Measurements from ENCODE around the gene QDPR.
"Not testable (repeated sequence)": the region's sequence is repeated elsewhere in the genome, so short reads cannot be mapped to it uniquely, and the experiment has no call there.

Gene QDPR

GRCh38 chr4:17447675-17448298 lies 64.1 kb downstream of the QDPR start:
- H3K9me3 ChIP-seq (ENCODE audit: control insufficient read depth, low read depth, low read length), result no peaks in the 10 kb centered on the region
- H3K27ac ChIP-seq (ENCODE audit: low read length), result no peak overlapping the region
- H3K4me1 ChIP-seq (ENCODE audit: control insufficient read depth, low read depth, low read length), result no peaks in the 10 kb centered on the region
- H3K36me3 ChIP-seq (ENCODE audit: control insufficient read depth, low read depth, low read length), result no peaks in the 10 kb centered on the region
- no peak overlapping the region for H3K9ac ChIP-seq (ENCODE audit: low read length)
- no peak overlapping the region for H3K4me3 ChIP-seq (ENCODE audit: low read length)
- H3K27me3 ChIP-seq (ENCODE audit: control insufficient read depth, insufficient read depth, low read length), result no peaks in the 10 kb centered on the region

- H3K27me3 ChIP-seq (ENCODE audit: control insufficient read depth, insufficient read depth, low read length), result no peaks in the 10 kb centered on the region
- H3K4me1 ChIP-seq (ENCODE audit: control insufficient read depth, low read depth, low read length), result no peaks in the 10 kb centered on the region
- H3K36me3 ChIP-seq (ENCODE audit: control insufficient read depth, low read depth, low read length), result no peaks in the 10 kb centered on the region
- no peaks in the 10 kb centered on the region for H3K9me3 ChIP-seq (ENCODE audit: control insufficient read depth, low read depth, low read length)
- H3K27ac ChIP-seq (ENCODE audit: low read length), result no peak overlapping the region
- no peak overlapping the region for H3K9ac ChIP-seq (ENCODE audit: low read length)
- H3K4me3 ChIP-seq (ENCODE audit: low read length), result no peak overlapping the region
Observed at GRCh38 chr4:17447056-17447455, 64.8 kb downstream of the QDPR start.

- H3K4me1 ChIP-seq (ENCODE audit: control insufficient read depth, low read depth, low read length); H3K27me3 ChIP-seq (ENCODE audit: control insufficient read depth, insufficient read depth, low read length); H3K27ac ChIP-seq (ENCODE audit: low read length); H3K4me3 ChIP-seq (ENCODE audit: low read length); H3K9ac ChIP-seq (ENCODE audit: low read length); H3K36me3 ChIP-seq (ENCODE audit: control insufficient read depth, low read depth, low read length); H3K9me3 ChIP-seq (ENCODE audit: control insufficient read depth, low read depth, low read length): not testable (repeated sequence)
Observed at GRCh38 chr4:17442477-17442876, 69.4 kb downstream of the QDPR start.

- Histone ChIP-seq H3K4me3 (ENCODE audit: low read length) (no peak overlapping the region), H3K27ac (ENCODE audit: low read length) (no peak overlapping the region), H3K4me1 (ENCODE audit: control insufficient read depth, low read depth, low read length) (no peaks in the 10 kb centered on the region), H3K9ac (ENCODE audit: low read length) (no peak overlapping the region), H3K36me3 (ENCODE audit: control insufficient read depth, low read depth, low read length) (no peaks in the 10 kb centered on the region), H3K27me3 (ENCODE audit: control insufficient read depth, insufficient read depth, low read length) (no peaks in the 10 kb centered on the region), H3K9me3 (ENCODE audit: control insufficient read depth, low read depth, low read length) (no peaks in the 10 kb centered on the region)
Observed at GRCh38 chr4:17437396-17437795, 74.5 kb downstream of the QDPR start.

GRCh38 chr4:17436750-17437090 lies 75.2 kb downstream of the QDPR start:
- Histone ChIP-seq H3K27me3 (ENCODE audit: control insufficient read depth, insufficient read depth, low read length) (no peaks in the 10 kb centered on the region), H3K36me3 (ENCODE audit: control insufficient read depth, low read depth, low read length) (no peaks in the 10 kb centered on the region), H3K4me1 (ENCODE audit: control insufficient read depth, low read depth, low read length) (no peaks in the 10 kb centered on the region), H3K4me3 (ENCODE audit: low read length) (no peak overlapping the region), H3K9ac (ENCODE audit: low read length) (no peak overlapping the region), H3K27ac (ENCODE audit: low read length) (no peak overlapping the region), H3K9me3 (ENCODE audit: control insufficient read depth, low read depth, low read length) (no peaks in the 10 kb centered on the region)
